AG04450 (cell line): ENCODE measurements around the gene PPT1. TPM values are rescaled to one million over a fixed set of nuclear protein-coding genes. Genes with fewer than 3 reads are reported as not detected.

Experiments used
- CTCF ChIA-PET: fragments of 300-600, 350-600 bp; formaldehyde crosslinking; extraction: SDS; loops from one replicate; lab custom pipeline; 2022; ENCODE audit warnings: antibody characterized with exemption, inconsistent platforms; lab: Charles Lee
- POLR2A ChIA-PET: fragments of 350-600 bp; formaldehyde crosslinking; extraction: SDS; loops from one replicate; lab custom pipeline; 2021; ENCODE audit warnings: antibody characterized with exemption, inconsistent platforms; lab: Yijun Ruan, JAX
- DNase-seq: peaks from one replicate; pipeline ENCODE4 v3.0.0-alpha.2; 2011; ENCODE audit warnings: low read depth, low spot score
- H3K27ac ChIP-seq: one replicate; pipeline ENCODE4 v1.5.1; 2012; ENCODE audit warnings: low read depth, low read length, control low read depth
- H3K27me3 ChIP-seq: one replicate; pipeline ENCODE4 v1.6.0; 2012; ENCODE audit warnings: low read length; ENCODE audit not compliant: control insufficient read depth, insufficient read depth
- H3K4me3 ChIP-seq: 2 replicates; pipeline ENCODE4 v1.5.1; 2011; ENCODE audit warnings: mild to moderate bottlenecking, low read depth, low read length, control low read depth
- H3K9me3 ChIP-seq: 2 replicates; pipeline ENCODE4 v1.5.1; 2012; ENCODE audit warnings: low read length; ENCODE audit not compliant: control insufficient read depth, insufficient read depth
- polyA plus RNA-seq: library from polyadenylated mRNA; depleted of rRNA; stranded (reverse); fragments of >200 nt; gene quantifications from 2 replicates; pipeline ENCODE4 v1.2.3, GENCODE V29; 2011
- TF ChIP-seq, protein P1 (sequence below): IDR thresholded peaks from 2 replicates; pipeline ENCODE4 v1.5.1; 2011; ENCODE audit warnings: low read depth, low read length, control low read depth, inconsistent platforms

PPT1 gene
- polyA plus RNA-seq, 1 experiment: 44.2 TPM

DNA sequence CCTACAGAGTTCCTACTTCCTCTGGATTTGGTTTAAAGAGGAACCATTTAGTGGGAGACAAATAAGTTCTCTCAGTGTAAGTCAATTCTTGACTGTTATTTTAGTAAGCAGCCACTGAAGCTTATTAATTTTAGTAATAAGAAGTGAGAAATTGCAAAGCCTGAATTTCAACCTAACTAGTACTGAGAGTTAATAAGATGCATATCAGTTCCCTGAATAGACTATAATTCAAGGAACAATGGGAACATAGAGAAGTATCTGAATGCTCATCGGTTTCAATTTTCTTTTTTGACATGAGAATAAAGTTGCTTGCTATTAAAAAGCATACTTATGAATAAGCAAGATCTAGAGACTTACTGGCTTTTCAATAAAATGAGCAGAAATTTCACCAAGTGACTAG lies 8.0 kb upstream of the PPT1 start:
- no peak overlapping the region for H3K27ac ChIP-seq
- ChIA-PET POLR2A (no interaction called here), CTCF (no interaction called here)
- no peak for DNase-seq
- H3K9me3 ChIP-seq: peaks cover 7% of the 10 kb centered on the region; the same call in 1 of the 2 replicates
- H3K27me3 ChIP-seq: peaks cover 3% of the 10 kb centered on the region
- no peak overlapping the region for H3K4me3 ChIP-seq
- TF ChIP-seq, protein P1, sequence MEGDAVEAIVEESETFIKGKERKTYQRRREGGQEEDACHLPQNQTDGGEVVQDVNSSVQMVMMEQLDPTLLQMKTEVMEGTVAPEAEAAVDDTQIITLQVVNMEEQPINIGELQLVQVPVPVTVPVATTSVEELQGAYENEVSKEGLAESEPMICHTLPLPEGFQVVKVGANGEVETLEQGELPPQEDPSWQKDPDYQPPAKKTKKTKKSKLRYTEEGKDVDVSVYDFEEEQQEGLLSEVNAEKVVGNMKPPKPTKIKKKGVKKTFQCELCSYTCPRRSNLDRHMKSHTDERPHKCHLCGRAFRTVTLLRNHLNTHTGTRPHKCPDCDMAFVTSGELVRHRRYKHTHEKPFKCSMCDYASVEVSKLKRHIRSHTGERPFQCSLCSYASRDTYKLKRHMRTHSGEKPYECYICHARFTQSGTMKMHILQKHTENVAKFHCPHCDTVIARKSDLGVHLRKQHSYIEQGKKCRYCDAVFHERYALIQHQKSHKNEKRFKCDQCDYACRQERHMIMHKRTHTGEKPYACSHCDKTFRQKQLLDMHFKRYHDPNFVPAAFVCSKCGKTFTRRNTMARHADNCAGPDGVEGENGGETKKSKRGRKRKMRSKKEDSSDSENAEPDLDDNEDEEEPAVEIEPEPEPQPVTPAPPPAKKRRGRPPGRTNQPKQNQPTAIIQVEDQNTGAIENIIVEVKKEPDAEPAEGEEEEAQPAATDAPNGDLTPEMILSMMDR: no peak

GRCh38 chr1:40102896-40103295 lies 5.8 kb upstream of the PPT1 start:
- CTCF ChIA-PET: no interaction called here
- TF ChIP-seq, protein P1: no peak
- POLR2A ChIA-PET: no interaction called here

GRCh38 chr1:40102038-40102437 lies 5.0 kb upstream of the PPT1 start:
- no peak for DNase-seq
- POLR2A ChIA-PET: no interaction called here
- Histone ChIP-seq H3K4me3 (no peak overlapping the region), H3K27me3 (no peaks in the 10 kb centered on the region), H3K9me3 (no peaks in the 10 kb centered on the region), H3K27ac (no peak overlapping the region)
- CTCF ChIA-PET: interaction anchor here (0.7 kb wide), 1 partner anchor 51 kb away, joined by 3 read pairs; no protein-coding TSS in a partner anchor
- TF ChIP-seq, protein P1: no peak

More at GRCh38 chr1:40102896-40103295, 5.8 kb upstream of the PPT1 start:
- Histone ChIP-seq H3K27ac (no peak overlapping the region), H3K27me3 (no peaks in the 10 kb centered on the region), H3K9me3 (no peaks in the 10 kb centered on the region), H3K4me3 (no peak overlapping the region)
- DNase-seq: no peak

DNA sequence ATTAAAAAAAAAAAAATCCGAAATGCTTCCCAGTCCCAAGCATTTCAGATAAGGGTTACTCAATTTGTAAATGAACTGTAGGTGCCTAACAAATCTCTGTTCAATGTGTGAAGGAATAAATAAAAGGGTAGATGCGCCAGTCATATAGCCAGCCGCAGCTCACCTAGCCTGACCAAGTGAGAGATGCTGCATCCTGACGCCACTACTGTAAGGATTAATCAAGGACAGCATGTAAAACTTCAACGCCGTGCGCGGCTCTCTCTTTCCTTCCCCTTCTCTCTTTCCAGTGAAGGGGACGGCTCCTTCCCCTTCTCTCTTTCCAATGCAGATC lies 441 bp downstream of the PPT1 start:
- peak overlapping the region; percentile 59 for H3K27ac ChIP-seq

DNA sequence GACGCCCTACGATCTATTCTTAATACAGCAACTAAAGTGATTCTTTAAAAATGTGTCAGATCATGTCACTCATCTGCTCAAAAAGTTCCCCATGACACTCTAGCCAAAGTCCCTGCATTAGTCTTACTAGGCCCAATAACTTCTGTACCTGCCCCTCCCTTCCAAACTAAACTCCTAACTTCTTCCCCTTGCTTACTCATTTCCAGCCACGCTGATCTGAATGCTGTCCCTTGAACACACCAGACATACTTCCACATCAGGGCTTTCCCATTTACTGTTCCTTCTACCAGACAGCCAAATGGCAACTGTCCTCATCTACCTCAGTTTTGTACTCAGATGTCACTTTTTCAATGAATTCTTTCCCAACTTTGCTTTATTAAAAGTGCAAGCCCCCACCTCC lies 1.2 kb downstream of the PPT1 start:
- TF ChIP-seq, protein P1: no peak
- H3K9me3 ChIP-seq: no peaks in the 10 kb centered on the region
- H3K4me3 ChIP-seq: no peak overlapping the region
- no peak overlapping the region for H3K27ac ChIP-seq
- no peak for DNase-seq
- no peaks in the 10 kb centered on the region for H3K27me3 ChIP-seq
- ChIA-PET POLR2A (no interaction called here), CTCF (no interaction called here)

More for the DNA sequence above, 441 bp downstream of the PPT1 start:
- POLR2A ChIA-PET: no interaction called here
- TF ChIP-seq, protein P1: no peak
- CTCF ChIA-PET: interaction anchor here (1.0 to 1.2 kb wide), 2 partner anchors 13 to 47 kb away, joined by 3 read pairs; no protein-coding TSS in a partner anchor
- no peaks in the 10 kb centered on the region for H3K27me3 ChIP-seq
- H3K9me3 ChIP-seq: no peaks in the 10 kb centered on the region
- no peak for DNase-seq
- H3K4me3 ChIP-seq: peak overlapping the region; percentile 85
